CD4-positive, CD25-positive, alpha-beta regulatory T cell (primary cell): ENCODE results near the gene COA5. TPM values are rescaled to one million over a fixed set of nuclear protein-coding genes. Genes with fewer than 3 reads are reported as not detected.

ENCODE experiments used
- ATAC-seq, 2 donors: fragments of 150-1000 bp; cut with Tn5 transposase; one replicate each; pipeline ENCODE4 v1.10.0; 2021; ENCODE audit warnings: low read depth in 2 of 2, moderate number of reproducible peaks in 2 of 2, moderate library complexity in 1 of 2
- DNase-seq, 3 donors: peaks; one replicate each; pipeline versions ENCODE4 v3.0.0 to v3.0.0-alpha.2; 2012 to 2022; ENCODE audit warnings: mixed read lengths in 1 of 3
- H3K27ac ChIP-seq: one replicate; pipeline ENCODE4 v1.7.0; 2013; ENCODE audit warnings: mild to moderate bottlenecking, low read length; ENCODE audit not compliant: insufficient read depth, poor library complexity, severe bottlenecking
- H3K27me3 ChIP-seq: one replicate; pipeline ENCODE4 v1.7.0; 2013; ENCODE audit warnings: low read length; ENCODE audit not compliant: control insufficient read depth, insufficient read depth
- H3K36me3 ChIP-seq: one replicate; pipeline ENCODE4 v1.7.0; 2013; ENCODE audit warnings: mild to moderate bottlenecking, low read length, moderate library complexity; ENCODE audit not compliant: control insufficient read depth, insufficient read depth
- H3K4me1 ChIP-seq: 2 replicates; pipeline ENCODE4 v1.7.0; 2013; ENCODE audit warnings: mild to moderate bottlenecking, low read length; ENCODE audit not compliant: insufficient read depth, control insufficient read depth, poor library complexity, severe bottlenecking
- H3K4me3 ChIP-seq: one replicate; pipeline ENCODE4 v1.7.0; 2013; ENCODE audit warnings: low read depth, mild to moderate bottlenecking, low read length, moderate library complexity
- H3K9me3 ChIP-seq, 2 experiments: 1 replicate in 1 of 2; 2 replicates in 1 of 2; pipeline ENCODE4 v1.7.0; 2013; ENCODE audit warnings: low read length in 2 of 2, mild to moderate bottlenecking in 1 of 2, moderate library complexity in 1 of 2; ENCODE audit not compliant: control insufficient read depth in 2 of 2
- H3K27ac Mint-ChIP-seq, 3 donors: one replicate each; pipeline ENCODE4 v1.8.0; 2020 to 2022; ENCODE audit warnings: mild to moderate bottlenecking in 3 of 3, mixed read lengths in 3 of 3, moderate library complexity in 2 of 3
- H3K27me3 Mint-ChIP-seq: one replicate; pipeline ENCODE4 v1.8.0; 2022; ENCODE audit warnings: mild to moderate bottlenecking, mixed read lengths
- H3K36me3 Mint-ChIP-seq: one replicate; pipeline ENCODE4 v1.8.0; 2020; ENCODE audit warnings: mixed read lengths
- H3K4me1 Mint-ChIP-seq, 4 donors: one replicate each; pipeline ENCODE4 v1.8.0; 2020 to 2022; ENCODE audit warnings: mixed read lengths in 4 of 4, mild to moderate bottlenecking in 1 of 4
- H3K4me3 Mint-ChIP-seq, 4 donors: one replicate each; pipeline ENCODE4 v1.8.0; 2020 to 2022; ENCODE audit warnings: mild to moderate bottlenecking in 4 of 4, mixed read lengths in 4 of 4, moderate library complexity in 3 of 4
- H3K9me3 Mint-ChIP-seq, 7 donors: one replicate each; pipeline ENCODE4 v1.8.0; 2020 to 2022; ENCODE audit warnings: mixed read lengths in 7 of 7, mild to moderate bottlenecking in 3 of 7, moderate library complexity in 2 of 7
- polyA plus RNA-seq, 4 donors: library from polyadenylated mRNA; unstranded; fragments of 300-500 nt; fragmentation: Illumina TruSeq; gene quantifications; one replicate each; pipeline ENCODE4 v1.2.3, GENCODE V29; 2021
- total RNA-seq: library from RNA; stranded (reverse); gene quantifications from one replicate; pipeline ENCODE4 v1.2.3, GENCODE V29; 2022

COA5 gene
- total RNA-seq = 20.4 TPM
- 10 to 100 TPM; 32.6 to 40.7 (median 38.6) TPM for polyA plus RNA-seq

- Histone ChIP-seq H3K4me3 (peak within 1 kb of the TSS; percentile 92), H3K27ac (peak within 1 kb of the TSS; percentile 89), H3K4me1 (peaks cover 51% of the 10 kb centered on the region), H3K9me3 (no peaks in the 10 kb centered on the region), H3K36me3 (peaks cover 13% of the 10 kb centered on the region), H3K27me3 (no peaks in the 10 kb centered on the region)
- peak within 1 kb of the TSS; percentile 91 to 96 (median 94) for H3K4me3 Mint-ChIP-seq
- H3K27ac Mint-ChIP-seq = peak within 1 kb of the TSS; percentile 92 to 98 (median 97)
- no peaks in the 10 kb centered on the region for H3K9me3 Mint-ChIP-seq
- peaks cover 32 to 76% (median 57%) of the 10 kb centered on the region in 4 donors for H3K4me1 Mint-ChIP-seq
- peak; percentile 85 to 96 (median 88) for DNase-seq
- H3K27me3 Mint-ChIP-seq = no peaks in the 10 kb centered on the region
- peaks cover 22% of the 10 kb centered on the region for H3K36me3 Mint-ChIP-seq
- peak; percentile 90 for ATAC-seq
Measured at GRCh38 chr2:98608116-98608961, at the start of gene COA5, which contains the start of gene UNC50. TSS of gene COA5 (minus strand) at chr2:98608512. CDS start at chr2:98608405, 107 bp downstream. TSS of gene UNC50 (plus strand) at chr2:98608589. CDS start at chr2:98609760, 1,171 bp downstream.

GRCh38 chr2:98656800-98657199, 48.5 kb upstream of the COA5 start:
- Mint-ChIP-seq H3K4me1 (peaks cover 58 to 87% (median 79%) of the 10 kb centered on the region in 4 donors), H3K9me3 (peaks cover 0 to 8% (median 0%) of the 10 kb centered on the region in 7 donors), H3K27ac (peak overlapping the region; percentile 77 to 97 (median 93)), H3K4me3 (peak overlapping the region; percentile 58 to 88 (median 76)), H3K36me3 (peaks cover 57% of the 10 kb centered on the region), H3K27me3 (peaks cover 4% of the 10 kb centered on the region)
- Histone ChIP-seq H3K27me3 (no peaks in the 10 kb centered on the region), H3K4me1 (peaks cover 55% of the 10 kb centered on the region), H3K9me3 (no peaks in the 10 kb centered on the region), H3K36me3 (peaks cover 2% of the 10 kb centered on the region), H3K4me3 (peak overlapping the region; percentile 87), H3K27ac (peak overlapping the region; percentile 71)
- ATAC-seq = peak; percentile 44 to 62
- DNase-seq = peak; percentile 22 to 48 (median 41)

- peaks cover 53% of the 10 kb centered on the region for H3K4me1 ChIP-seq
- DNase-seq (peak; percentile 33 to 66 (median 56)), ATAC-seq (peak; percentile 59 to 62)
- no peaks in the 10 kb centered on the region for H3K27me3 ChIP-seq
- H3K36me3 ChIP-seq = peaks cover 7% of the 10 kb centered on the region
- Mint-ChIP-seq H3K4me1 (peaks cover 55 to 87% (median 79%) of the 10 kb centered on the region in 4 donors), H3K36me3 (peaks cover 60% of the 10 kb centered on the region), H3K4me3 (peak overlapping the region; percentile 55 to 81 (median 62)), H3K27ac (peak overlapping the region; percentile 83 to 93 (median 87)), H3K9me3 (peaks cover 0 to 9% (median 0%) of the 10 kb centered on the region in 7 donors), H3K27me3 (no peaks in the 10 kb centered on the region)
- no peaks in the 10 kb centered on the region for H3K9me3 ChIP-seq
- peak overlapping the region; percentile 71 for H3K27ac ChIP-seq
- H3K4me3 ChIP-seq = peak overlapping the region; percentile 87
Measured at GRCh38 chr2:98654699-98655495, 46.6 kb upstream of the COA5 start.

- H3K36me3 ChIP-seq = peaks cover 33% of the 10 kb centered on the region
- H3K36me3 Mint-ChIP-seq = peaks cover 58% of the 10 kb centered on the region
Measured at GRCh38 chr2:98650998-98651397, 42.7 kb upstream of the COA5 start.

GRCh38 chr2:98649992-98650375, 41.7 kb upstream of the COA5 start:
- peaks cover 44 to 64% (median 57%) of the 10 kb centered on the region in 4 donors for H3K4me1 Mint-ChIP-seq
- ATAC-seq (no peak), DNase-seq (no peak)
- no peaks in the 10 kb centered on the region for H3K27me3 Mint-ChIP-seq
- H3K36me3 Mint-ChIP-seq = peaks cover 51% of the 10 kb centered on the region
- peak overlapping the region; percentile 4 for H3K4me3 ChIP-seq
- peaks cover 31% of the 10 kb centered on the region for H3K36me3 ChIP-seq
- no peaks in the 10 kb centered on the region for H3K27me3 ChIP-seq
- H3K9me3 ChIP-seq = no peaks in the 10 kb centered on the region
- peak overlapping the region; percentile 3 to 70 (median 62) for H3K27ac Mint-ChIP-seq
- H3K4me3 Mint-ChIP-seq = peak overlapping the region in 1 of 4 donors; percentile 50
- H3K4me1 ChIP-seq = peaks cover 33% of the 10 kb centered on the region
- H3K9me3 Mint-ChIP-seq = peaks cover 0 to 10% (median 0%) of the 10 kb centered on the region in 7 donors
- no peak overlapping the region for H3K27ac ChIP-seq

More at GRCh38 chr2:98650998-98651397, 42.7 kb upstream of the COA5 start:
- H3K4me3 Mint-ChIP-seq = peak overlapping the region in 1 of 4 donors; percentile 88
- H3K27ac Mint-ChIP-seq = peak overlapping the region in 2 of 3 donors; percentile 70 to 88
- DNase-seq (no peak), ATAC-seq (no peak)
- no peaks in the 10 kb centered on the region for H3K27me3 Mint-ChIP-seq
- H3K4me1 Mint-ChIP-seq = peaks cover 47 to 72% (median 65%) of the 10 kb centered on the region in 4 donors
- Histone ChIP-seq H3K4me3 (peak overlapping the region; percentile 21), H3K9me3 (no peaks in the 10 kb centered on the region), H3K27ac (no peak overlapping the region), H3K27me3 (no peaks in the 10 kb centered on the region), H3K4me1 (peaks cover 42% of the 10 kb centered on the region)
- H3K9me3 Mint-ChIP-seq = peaks cover 0 to 10% (median 0%) of the 10 kb centered on the region in 7 donors

- Histone ChIP-seq H3K9me3 (no peaks in the 10 kb centered on the region), H3K36me3 (peaks cover 31% of the 10 kb centered on the region), H3K4me1 (peaks cover 27% of the 10 kb centered on the region), H3K27me3 (no peaks in the 10 kb centered on the region), H3K4me3 (peak overlapping the region; percentile 4), H3K27ac (no peak overlapping the region)
- H3K4me3 Mint-ChIP-seq = peak overlapping the region; percentile 0 to 50 (median 30)
- DNase-seq (peak; percentile 69 to 90 (median 82)), ATAC-seq (peak; percentile 93 to 98)
- no peaks in the 10 kb centered on the region for H3K27me3 Mint-ChIP-seq
- H3K36me3 Mint-ChIP-seq = peaks cover 45% of the 10 kb centered on the region
- H3K9me3 Mint-ChIP-seq = peaks cover 0 to 10% (median 0%) of the 10 kb centered on the region in 7 donors
- H3K4me1 Mint-ChIP-seq = peaks cover 42 to 59% (median 52%) of the 10 kb centered on the region in 4 donors
- peak overlapping the region; percentile 43 to 70 (median 62) for H3K27ac Mint-ChIP-seq
Measured at GRCh38 chr2:98649135-98649991, 41.1 kb upstream of the COA5 start.
